Measurements from ENCODE around the gene ZCCHC14. TPM values are rescaled to one million over a fixed set of nuclear protein-coding genes. Genes with fewer than 3 reads are reported as not detected.
"Not testable (repeated sequence)": the region's sequence is repeated elsewhere in the genome, so short reads cannot be mapped to it uniquely, and the experiment has no call there.

Gene ZCCHC14
- polyA plus RNA-seq, 3 donors, result 30.9 to 40.3 (median 34.4) TPM

DNA sequence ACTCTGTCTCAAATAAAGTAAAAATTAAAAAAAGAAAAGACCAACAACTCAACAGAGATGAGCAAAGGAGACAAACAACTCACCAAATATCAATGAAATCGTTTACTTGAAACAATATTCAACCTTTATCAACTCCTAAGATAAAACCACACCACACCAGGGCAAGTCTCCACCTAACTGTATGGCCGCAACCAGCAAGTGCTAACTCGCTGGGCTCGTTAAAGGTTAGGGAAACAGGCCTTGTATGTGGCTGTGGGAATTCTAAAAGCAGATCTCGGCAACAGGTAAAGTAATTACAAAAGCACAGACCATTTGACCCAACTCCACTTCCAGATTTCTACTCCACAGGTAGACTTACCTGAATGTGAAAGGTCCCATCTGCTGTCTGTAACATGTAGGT lies 9.3 kb downstream of the ZCCHC14 start:
- no peak for DNase-seq

DNA sequence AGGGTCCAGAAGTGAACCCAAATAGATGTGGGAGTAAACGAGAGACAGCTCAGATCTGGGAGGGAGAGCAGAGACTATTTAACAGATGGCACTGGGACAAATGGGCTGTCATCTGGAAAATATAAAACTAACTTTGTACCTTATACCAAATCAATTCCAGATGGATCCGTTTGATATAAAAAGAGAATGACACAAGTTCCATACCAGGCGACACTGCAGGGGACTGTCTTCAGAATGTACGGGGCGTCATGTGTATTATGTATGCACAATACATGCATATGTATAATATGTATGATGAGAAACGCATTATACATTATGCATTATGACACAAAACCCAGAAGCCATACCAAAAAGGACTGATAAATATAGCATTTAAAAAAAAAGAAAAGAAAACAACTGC lies 10.2 kb downstream of the ZCCHC14 start:
- not testable (repeated sequence) for DNase-seq

DNA sequence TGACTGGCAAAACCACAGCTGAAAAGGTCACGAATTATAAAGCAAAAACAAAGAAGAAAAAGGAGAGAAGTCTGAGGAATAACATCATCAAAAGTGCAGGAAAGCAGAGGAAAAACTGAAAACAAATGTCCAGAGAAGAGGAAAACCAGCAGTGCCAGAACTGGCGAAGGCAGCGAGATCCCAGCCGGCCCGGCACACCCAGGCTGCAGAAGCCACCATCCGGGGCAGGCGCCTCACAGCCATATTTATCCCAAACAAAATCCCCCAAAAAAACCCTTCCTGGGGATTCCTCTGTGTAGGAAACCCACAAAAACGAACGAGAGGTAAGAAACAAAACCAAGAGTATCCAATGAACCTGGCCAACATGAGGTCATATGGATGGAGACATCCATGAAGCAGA lies 10.6 kb downstream of the ZCCHC14 start:
- no peak for DNase-seq

DNA sequence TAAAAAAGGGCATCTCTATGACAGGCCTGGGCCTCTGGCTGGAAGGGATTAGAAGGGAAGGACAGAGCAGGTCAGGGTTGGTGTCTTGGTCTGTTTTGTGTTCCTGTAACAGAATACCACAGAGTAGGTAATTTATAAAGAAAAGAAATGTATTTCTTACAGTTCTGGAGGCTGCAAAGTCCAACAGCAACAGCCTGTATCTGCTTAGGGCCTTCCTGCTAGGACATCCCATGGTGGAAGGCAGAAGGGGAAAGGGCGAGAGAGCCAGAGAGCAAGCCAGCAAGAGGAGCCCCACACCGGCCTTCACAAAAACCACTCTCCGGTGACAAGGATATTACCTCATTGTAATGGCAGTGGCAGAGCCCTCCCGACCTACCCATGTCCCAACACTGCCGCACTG lies 11.1 kb downstream of the ZCCHC14 start:
- not testable (repeated sequence) for DNase-seq

DNA sequence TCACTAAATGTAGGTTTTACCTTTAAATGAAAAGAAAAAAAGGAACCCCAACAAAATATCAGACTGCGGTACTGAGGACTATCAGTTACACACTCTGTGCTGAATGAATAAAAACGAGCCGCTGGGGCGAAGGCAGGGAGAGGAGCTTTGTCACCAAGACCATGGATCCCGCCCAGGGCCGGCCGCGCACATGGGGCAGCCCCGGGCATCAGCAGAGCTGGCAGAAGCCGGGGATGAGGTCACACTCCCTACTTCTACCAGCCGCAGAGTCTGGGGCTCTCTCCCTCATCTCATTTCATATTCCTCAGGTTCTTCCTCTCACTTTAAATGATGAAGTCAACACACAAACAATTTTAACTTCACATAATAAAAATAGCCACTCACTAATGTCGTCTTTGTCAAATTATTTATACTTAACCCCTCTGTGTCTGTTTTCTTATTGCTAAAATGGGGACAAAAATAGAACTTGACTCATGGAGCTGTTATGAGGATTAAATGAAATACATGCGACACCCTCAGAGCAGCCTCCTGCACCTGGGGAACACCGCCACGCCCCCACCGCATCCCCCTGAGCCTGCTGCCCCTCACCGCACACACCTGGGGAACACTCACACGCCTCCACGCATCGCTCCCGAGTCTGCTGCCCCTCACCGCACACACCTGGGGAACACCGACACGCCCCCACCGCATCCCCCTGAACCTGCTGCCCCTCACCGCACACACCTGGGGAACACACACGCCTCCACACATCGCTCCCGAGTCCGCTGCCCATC lies 15.4 kb downstream of the ZCCHC14 start:
- not testable (repeated sequence) for DNase-seq

DNA sequence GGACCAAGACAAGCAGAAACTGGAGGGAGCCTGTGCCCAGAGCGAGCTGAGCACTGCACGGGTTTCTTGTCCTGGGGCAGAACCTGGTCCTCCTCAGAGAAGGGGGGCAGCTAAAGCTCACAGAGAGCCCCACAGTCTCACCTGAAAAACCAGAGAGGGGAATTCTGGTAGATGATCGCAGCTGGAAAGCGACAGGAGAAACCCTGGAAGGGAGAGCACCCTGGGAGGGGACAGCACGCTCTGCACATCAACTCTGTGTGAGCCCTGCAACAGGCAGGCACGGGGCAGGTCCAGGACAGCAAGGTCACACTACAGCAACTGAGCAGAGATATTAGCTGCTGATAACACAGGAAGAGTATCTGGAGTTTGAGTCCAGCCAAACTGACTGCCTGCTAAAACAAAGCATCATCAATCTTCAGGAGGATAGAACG lies 18.2 kb downstream of the ZCCHC14 start:
- DNase-seq, result no peak

DNA sequence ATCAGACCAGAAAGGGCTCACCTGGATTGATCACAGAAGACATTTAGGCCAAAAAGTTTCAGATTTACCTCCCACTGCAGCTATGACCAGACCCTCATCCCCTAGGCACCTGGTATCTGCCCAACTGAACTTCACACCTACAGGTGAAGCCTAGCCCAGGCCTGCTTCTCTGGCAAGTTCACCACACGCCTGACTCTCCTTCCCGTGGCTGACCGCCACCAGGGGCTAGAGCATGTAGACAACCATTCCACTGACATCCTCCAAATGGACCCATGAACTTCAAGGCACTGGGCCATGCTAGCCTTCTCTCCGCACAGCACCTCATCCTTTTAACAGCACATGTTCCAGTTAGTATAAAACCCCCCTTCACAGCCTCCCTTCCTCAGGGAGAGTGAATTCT lies 18.8 kb downstream of the ZCCHC14 start:
- no peak for DNase-seq

DNA sequence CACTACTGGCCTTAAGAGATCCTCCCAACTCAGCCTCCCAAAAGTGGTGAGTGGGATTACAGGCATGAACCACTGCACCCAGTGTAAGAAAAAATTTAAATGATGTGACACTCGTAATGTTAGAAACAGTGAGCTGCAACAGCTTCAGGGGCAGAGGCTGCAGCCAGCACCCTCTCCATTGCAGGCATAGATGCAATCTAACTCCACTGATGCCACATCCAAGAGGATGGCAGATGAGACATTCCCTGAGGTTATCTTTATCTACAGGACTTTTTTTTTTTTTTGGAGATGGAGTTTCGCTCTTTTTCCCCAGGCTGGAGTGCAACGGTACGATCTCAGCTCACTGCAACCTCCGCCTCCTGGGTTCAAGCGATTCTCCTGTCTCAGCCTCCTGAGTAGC lies 19.9 kb downstream of the ZCCHC14 start:
- DNase-seq, result no peak

DNA sequence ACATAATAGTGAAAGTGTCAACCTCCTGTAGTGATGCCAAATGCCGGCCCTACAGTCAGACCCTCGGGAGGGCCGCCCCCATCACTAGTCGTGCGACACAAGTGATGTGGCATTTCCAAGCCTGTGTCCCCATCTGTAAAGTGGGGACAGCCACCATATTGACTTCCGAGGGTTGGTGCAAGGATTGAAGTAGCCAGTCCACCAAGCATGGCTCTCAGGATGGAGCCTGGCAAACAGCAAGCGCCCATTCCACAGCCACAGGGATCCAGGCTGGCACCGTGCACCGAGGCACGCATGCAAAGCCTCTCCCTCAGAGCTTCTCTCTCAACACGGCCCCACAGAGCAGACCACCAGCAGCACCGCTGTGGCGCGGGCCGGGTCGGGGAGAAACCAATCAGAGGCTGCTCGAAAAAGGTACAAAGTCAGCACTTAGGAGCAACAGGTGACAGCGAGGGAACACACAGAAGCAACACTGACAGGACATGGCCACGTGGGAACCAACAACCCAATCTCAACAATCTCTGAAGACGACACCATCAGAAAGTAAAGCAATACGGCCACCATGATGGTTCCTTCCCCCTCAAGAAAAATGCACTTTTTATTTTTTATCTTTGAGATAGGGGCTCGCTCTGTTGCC lies 20.6 kb downstream of the ZCCHC14 start:
- no peak for DNase-seq

DNA sequence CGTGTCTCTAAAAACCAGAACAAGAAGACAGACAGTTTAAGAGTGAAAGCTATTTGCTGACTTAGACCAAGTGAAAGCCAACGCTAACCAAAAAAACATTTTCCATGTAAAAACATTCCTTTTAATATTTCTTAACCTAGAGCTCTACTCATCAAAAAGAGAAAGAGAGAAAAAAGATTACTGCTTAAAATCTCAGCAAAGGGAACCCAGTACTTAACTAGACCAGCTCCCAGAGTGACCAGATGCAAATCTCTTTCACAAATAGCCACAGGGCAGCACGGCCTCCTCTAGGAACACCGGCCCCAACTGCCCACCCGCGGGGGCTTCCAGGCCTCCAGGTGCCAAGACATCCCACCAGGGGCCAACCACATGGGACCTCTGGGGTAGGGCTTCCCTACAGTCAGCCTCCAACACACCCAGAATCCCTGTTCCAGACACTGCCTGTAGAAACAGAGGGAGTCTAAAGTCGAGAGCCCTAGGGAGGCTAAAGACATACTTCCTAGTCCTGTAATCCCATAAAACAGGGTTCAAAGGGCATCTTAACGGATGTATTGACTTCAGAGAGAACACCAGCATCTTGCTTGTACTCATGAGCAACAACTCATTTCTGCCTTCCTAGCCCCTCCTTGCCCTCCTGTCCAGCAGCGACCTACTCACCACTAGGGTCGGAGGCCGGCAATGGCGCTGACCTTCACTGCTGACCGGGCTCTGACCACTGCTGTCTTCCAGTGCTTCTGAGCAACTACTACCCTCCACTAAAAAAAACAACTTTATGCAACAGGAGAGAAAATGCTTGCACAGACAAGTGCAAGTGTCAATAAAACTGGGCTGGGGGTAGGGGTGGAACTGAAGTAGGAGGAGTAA lies 21.3 kb downstream of the ZCCHC14 start:
- DNase-seq, result no peak

DNA sequence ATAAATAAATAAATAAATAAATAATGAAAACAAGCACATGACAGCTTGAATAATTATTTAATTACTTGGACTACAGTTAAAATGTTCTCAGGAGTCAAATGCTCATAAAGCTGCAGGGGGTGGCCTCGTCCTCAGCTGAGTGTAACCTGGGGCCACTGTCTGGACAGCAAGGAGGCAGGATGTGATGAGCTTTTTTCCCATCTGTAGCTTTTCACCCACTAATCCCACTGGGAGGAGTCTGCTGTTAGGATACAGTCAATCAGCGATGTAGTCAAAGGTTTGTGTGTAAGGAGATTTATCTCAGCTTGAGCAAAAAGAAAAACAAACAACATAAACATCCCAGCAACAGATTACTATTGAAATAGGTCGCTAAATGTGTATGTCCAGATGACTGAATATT lies 22.5 kb downstream of the ZCCHC14 start:
- DNase-seq, result no peak

DNA sequence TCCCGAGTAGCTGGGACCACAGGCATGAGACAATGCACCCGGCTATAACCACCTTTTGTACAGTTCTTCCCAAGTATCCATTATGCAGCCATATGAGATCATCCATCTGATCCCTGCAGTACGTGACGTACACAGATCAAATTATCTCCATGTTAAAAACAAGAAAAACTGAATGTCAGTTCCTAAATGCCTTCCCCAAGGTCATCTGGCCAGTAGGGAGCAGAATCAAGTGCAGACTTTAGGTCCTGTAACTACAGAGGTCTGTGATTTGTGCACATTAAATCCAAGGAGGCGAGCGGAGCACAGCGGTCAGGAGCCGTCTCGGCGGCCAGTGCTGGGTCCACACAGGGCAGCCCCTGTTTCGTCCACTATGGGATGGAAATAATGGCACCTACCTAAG lies 23.7 kb downstream of the ZCCHC14 start:
- no peak for DNase-seq

DNA sequence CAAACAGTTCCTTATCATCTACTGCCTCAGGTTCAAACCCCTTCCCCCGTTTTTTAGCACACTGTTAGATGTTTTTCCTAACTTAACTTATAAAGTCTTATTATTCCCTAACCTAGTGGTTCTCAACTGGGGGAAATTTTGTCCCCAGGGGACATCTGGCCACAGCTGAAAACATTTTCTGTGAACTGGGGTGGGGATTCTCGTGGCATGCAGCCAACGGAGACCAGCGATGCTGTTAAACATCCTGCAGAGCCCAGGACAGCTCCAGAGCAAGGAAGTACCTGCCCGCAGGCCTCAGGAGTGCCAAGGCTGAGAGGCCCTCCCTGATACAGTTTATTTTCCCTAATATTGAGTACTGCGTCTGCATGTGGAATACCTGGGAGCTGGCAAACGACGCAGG lies 24.3 kb downstream of the ZCCHC14 start:
- no peak for DNase-seq

DNA sequence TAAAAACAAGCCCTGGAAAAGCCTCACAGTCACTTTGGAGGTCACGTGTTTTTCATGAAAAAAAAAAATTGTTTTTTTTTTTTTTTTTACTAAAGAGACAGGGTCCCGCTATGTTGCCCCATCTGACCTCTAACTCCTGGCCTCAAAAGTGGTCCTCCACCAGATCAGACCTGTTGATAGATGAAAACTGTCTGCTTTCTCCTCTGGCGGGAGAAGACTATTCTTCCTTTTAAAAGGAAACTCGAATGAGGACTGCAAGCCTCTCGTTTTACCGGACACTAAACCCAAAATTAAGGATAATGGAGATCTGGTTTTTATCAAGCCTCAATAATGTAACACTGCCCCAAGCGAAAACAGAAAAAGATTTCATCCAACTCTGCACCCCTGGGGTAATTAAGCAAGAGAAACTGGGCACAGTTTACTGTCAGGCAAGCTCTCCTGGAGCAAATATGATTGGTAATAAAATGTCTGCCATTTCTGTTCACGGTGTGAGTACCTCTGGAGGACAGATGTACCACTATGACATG lies 25.8 kb downstream of the ZCCHC14 start:
- no peak for DNase-seq

DNA sequence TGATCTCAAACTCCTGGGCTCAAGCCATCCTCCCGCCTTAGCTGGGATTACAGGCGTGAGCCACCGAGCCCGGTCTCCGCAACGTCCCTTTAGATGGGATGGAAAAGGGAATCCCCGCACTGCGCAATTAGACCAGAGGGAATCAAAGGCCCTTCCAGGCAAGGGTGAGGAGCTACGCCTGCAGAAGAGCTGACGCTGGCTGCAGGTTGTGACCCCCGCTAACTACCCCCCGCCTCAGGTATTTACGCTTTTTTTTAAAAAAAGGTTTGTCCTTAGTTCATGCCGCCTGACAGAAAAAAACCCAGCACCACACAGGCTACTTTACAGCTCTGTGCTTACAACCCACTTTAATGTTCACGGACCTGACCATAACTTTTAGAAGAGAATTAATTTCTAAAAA lies 26.9 kb downstream of the ZCCHC14 start:
- DNase-seq, result no peak

DNA sequence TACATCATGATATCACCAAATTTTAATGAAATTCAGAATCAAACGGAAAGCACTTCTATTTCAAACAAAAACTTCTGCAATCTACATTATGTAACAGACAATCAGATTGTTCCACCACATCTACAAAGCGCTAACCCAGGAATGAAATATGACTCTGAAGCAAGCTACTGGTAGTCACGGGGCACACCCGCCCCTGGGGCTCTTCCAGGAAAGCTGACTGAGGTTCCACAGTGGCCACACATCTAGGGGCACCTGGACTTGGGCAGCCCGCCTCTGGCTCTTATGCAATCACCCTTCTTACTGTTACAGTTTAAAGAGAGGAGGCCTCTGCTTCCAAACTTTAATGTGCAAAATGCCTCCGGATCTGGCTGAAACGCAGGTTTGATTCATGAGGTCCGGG lies 27.5 kb downstream of the ZCCHC14 start:
- DNase-seq, result no peak

DNA sequence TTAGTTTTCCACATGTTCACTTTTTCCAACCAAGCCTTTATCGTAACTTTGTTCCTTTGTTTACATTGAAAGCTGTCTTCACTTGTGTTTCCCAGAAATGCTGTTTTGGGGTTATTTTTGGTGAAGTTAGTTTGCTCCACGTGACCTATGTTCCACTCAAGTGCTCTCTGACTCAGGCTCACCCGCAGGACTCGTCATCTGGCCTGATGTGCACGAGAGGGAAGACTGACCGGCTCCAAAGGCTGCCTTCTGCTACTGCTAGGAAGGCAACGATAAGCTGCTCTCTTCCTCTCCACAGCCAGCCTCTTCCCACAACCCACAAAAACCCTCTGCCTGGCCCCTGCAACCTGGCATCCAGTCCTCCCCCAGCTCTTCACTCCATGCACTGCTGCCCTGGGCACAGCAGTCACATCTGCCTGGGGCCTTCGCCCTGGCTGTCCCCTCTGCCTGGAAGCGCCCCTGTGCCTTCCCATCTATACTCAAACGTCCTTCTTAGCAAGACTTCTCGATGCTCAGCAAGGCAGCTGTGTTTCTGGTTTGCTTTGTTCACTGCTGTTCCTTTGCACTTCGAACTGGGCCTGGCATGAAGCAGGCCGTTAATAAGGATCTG lies 28.0 kb downstream of the ZCCHC14 start:
- no peak for DNase-seq

DNA sequence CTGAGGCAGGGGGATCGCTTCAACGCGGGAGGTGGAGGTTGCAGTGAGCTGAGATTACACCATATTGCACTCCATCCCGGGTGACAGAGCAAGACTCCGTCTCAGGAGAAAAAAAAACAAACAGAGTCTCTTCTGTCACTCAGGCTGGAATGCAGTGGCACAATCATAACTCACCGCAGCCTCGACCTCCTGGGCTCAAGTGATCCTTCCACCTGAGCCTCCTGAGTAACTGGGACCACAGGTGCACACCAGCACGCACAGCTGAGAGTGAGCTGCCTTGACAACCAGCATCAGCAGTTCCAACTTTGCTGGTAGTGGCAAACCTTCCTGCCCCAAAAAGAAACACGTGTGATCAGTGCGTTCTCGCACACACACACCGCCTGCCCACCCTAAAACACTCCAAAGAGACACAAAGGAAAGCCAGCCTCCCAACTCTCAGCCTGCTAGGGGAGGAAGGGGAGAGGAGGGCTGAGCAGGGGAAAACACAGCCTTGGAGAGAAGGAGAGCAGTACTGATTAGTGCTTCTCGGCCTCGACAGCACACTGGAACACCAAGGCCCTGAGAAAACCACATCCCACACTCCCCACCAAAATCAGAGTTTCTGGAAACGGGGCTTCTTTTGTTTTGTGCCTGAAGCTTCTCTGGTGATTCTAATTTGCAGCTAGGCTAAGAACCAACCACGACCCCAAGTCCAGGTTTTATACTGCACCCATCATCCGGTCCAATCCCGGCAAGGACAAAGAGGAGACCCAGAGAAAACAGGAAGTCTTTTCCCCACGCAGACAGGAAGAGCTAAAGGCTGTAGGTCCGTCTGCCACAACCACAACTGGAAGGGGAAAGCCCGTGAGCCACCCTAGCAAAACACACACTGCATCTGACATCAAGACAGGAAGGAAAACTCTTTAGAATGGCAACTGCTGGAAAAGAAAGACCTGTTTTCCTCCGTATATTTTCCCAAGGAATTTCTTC lies 28.8 kb downstream of the ZCCHC14 start:
- DNase-seq, result no peak

DNA sequence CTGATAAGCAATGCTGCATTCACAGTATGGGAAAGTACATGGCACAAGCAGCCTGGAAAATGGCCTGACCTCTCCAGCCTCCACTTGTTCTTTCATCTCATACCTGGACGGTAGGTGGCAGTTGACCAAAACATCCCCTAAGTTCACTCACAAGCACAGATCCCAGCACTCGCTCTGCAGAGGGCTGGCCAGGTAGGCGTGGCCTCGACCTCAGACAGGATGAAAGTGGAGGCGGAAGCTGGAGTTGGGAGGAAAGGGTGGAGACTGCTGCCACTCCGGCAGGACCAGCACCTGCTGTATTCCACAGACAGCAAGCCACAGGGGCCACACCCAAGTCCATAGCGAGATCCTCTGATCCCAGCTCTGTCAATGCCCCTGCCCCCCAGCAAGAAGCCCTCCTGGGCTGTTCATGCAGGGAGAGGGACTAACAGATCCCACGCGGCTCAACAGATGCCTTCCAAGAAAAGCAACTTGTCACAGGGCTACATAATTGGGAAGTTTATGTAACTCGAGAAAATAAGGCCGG lies 31.3 kb downstream of the ZCCHC14 start:
- DNase-seq, result peak; percentile 84

DNA sequence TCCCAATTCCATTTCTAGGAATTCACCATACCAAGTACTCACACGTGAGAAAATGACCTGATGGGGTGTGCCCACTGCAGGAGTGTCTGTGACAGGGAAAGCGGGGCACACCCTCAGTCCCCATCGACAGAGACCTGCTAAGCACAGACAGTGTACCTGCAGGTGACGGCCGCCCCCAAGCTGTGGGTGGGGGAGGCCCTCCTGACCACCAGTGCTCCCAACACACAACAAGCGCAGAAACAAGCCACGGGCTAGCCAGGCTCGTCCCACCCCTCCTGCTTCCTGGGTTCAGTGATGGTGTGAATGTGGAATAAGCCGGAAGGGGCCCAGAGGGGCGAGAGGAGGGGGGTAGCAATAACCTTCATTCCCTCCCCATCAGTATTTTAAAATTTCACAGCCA lies 31.9 kb downstream of the ZCCHC14 start:
- no peak for DNase-seq

DNA sequence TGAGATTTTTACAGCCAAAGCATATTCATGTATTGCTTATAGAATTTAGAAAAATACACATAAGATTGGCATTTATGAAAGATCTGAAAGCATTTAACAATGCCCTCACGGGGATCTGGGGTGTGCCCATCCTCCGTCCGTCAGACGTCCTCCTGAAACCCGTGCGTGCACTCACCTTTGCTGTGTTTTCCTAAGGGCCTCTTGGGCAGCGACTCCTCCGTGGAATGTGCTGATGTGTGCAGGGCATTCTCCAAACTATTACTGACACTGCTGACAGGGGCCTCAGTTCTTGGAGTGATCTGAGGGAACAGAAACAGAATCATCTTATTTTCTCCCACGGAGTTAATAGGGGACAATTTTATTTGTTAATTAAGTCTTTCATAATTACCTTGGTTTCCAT lies 33.0 kb downstream of the ZCCHC14 start:
- DNase-seq, result no peak
